BE2C (cell line): Measurements from ENCODE around the gene ZNF276.

ENCODE experiments used
- DNase-seq: peaks from one replicate; pipeline ENCODE4 v3.0.0-alpha.2; 2020
- H3K27me3 ChIP-seq: fragments of 250-450 bp; sonication (Bioruptor Pico); 2 replicates; pipeline ENCODE4 v1.5.1; 2020; ENCODE audit warnings: mild to moderate bottlenecking
- H3K36me3 ChIP-seq: fragments of 250-450 bp; sonication (Bioruptor Pico); 2 replicates; pipeline ENCODE4 v1.5.1; 2020; ENCODE audit warnings: mild to moderate bottlenecking
- H3K4me1 ChIP-seq: fragments of 250-450 bp; sonication (Bioruptor Pico); 2 replicates; pipeline ENCODE4 v1.5.1; 2020
- H3K4me3 ChIP-seq: 2 replicates; pipeline ENCODE4 v1.5.1; 2011; ENCODE audit warnings: low read depth, low read length
- H3K9me3 ChIP-seq: fragments of 250-450 bp; sonication (Bioruptor Pico); 2 replicates; pipeline ENCODE4 v1.5.1; 2020
- TF ChIP-seq, protein P1 (sequence below): IDR thresholded peaks from 2 replicates; pipeline ENCODE4 v1.5.1; 2012; ENCODE audit warnings: mild to moderate bottlenecking, low read depth, low read length

The ZNF276 gene

DNA sequence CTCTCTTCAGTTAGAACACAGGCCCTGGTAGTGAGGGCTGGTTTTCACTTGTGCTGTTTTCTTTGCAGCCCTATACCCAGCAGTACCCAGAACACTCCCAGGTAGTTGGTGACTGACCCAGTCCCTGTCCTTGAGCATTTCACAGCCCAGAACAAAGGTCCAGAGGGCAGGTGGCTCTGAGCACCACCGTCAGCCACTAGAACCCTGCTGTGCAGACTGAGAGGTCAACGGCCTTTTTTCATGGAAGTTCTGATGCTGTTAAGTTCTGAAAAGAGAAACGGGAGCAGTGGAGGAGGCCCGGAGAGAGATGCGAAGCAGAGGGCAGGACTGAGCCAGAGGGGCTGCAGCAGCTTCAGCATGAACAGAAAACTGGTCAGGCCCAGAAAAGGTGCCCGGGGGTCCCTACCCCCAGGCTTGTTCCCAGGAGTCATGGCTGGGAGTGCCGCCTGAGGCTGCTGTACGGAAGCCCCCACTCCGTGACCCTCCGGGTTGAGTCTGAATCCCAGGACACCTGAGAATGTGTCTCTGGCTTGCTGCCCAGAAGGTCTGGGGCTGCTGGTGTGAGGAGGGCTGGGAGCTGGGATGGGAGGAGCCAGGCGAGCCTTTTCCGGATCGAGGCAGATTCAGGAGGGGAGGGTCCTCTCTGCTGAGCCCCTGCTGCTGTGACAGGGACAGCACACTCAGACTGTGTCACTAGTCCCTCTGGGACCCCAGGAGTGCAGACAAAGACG, 8.7 kb downstream of the ZNF276 start:
- TF ChIP-seq, protein P1, sequence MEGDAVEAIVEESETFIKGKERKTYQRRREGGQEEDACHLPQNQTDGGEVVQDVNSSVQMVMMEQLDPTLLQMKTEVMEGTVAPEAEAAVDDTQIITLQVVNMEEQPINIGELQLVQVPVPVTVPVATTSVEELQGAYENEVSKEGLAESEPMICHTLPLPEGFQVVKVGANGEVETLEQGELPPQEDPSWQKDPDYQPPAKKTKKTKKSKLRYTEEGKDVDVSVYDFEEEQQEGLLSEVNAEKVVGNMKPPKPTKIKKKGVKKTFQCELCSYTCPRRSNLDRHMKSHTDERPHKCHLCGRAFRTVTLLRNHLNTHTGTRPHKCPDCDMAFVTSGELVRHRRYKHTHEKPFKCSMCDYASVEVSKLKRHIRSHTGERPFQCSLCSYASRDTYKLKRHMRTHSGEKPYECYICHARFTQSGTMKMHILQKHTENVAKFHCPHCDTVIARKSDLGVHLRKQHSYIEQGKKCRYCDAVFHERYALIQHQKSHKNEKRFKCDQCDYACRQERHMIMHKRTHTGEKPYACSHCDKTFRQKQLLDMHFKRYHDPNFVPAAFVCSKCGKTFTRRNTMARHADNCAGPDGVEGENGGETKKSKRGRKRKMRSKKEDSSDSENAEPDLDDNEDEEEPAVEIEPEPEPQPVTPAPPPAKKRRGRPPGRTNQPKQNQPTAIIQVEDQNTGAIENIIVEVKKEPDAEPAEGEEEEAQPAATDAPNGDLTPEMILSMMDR: no peak
- DNase-seq: peak; percentile 90
- H3K36me3 ChIP-seq: peaks cover 69% of the 10 kb centered on the region
- no peaks in the 10 kb centered on the region for H3K9me3 ChIP-seq
- H3K4me1 ChIP-seq: peaks cover 12% of the 10 kb centered on the region
- H3K27me3 ChIP-seq: no peaks in the 10 kb centered on the region
- H3K4me3 ChIP-seq: no peak overlapping the region

DNA sequence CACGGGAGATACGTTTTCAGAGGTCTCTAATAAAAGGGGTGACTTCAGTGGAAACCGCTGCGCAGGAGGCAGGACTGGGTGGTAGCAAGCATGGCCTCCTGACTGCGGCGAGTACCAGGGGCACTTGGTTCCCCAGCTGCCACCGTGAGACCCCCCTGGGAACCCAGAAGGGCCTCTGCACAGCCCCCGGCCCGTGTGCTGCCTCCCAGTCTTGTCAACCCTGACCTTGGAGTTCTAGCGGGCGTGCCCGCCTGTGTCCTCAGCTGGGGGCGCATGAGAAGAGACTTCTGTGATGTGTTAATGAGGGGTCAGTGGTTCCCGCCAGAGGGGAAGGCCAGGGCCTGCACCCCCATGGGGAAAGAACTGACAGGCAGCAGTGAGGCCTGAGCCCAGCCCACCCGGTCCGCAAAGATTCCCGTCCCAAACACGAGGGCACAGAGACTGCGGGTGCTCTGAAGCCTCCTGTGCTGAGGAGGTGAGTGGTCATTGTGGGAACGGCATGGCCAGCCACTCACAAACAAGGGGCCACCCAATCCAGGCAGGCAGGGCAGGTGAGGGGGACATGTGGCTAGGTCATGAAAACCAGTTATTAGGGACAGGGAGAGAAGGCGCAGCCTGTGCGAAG, 9.4 kb downstream of the ZNF276 start:
- H3K4me3 ChIP-seq: no peak overlapping the region
- peaks cover 12% of the 10 kb centered on the region for H3K4me1 ChIP-seq
- H3K9me3 ChIP-seq: no peaks in the 10 kb centered on the region
- TF ChIP-seq, protein P1: no peak
- no peaks in the 10 kb centered on the region for H3K27me3 ChIP-seq
- DNase-seq: no peak
- peaks cover 76% of the 10 kb centered on the region for H3K36me3 ChIP-seq

DNA sequence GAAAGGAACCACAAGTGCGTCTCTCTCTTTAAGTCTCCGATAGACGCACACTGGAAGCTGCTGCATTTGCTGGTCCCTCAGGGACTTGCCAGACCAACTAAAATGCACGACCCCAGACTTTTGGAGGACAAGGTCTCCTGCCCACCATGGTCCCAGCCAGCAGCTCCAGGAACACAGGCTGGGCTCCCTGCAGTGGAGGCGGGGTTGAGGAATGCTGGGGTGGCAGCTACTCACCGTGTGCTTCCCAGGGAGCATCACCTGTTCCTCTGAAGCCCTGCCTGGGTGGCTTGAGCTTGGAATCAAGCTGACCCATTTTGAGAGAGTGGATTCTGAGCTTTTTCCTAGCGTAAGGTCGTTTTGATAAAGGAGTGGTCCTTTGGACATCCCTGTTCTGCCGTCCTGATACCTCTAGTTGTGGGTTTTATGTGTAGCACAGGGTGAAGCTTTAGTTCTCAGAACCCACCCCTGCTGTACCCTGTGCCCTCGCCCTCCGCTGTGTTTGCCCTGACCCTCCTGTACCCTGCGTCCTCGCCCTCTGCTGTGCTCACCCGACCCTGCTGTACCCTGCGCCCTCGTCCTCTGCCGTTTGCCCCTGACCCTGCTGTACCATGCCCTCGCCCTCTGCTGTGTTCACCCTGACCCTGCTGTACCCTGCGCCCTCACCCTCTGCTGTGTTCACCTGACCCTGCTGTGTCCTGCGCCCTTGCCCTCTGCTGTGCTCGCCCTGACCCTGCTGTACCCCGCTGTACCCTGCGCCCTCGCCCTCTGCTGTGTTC, 11.0 kb downstream of the ZNF276 start:
- no peaks in the 10 kb centered on the region for H3K9me3 ChIP-seq
- peaks cover 85% of the 10 kb centered on the region for H3K36me3 ChIP-seq
- H3K27me3 ChIP-seq: no peaks in the 10 kb centered on the region
- no peak for DNase-seq
- no peak overlapping the region for H3K4me3 ChIP-seq
- TF ChIP-seq, protein P1: no peak
- H3K4me1 ChIP-seq: peaks cover 12% of the 10 kb centered on the region

DNA sequence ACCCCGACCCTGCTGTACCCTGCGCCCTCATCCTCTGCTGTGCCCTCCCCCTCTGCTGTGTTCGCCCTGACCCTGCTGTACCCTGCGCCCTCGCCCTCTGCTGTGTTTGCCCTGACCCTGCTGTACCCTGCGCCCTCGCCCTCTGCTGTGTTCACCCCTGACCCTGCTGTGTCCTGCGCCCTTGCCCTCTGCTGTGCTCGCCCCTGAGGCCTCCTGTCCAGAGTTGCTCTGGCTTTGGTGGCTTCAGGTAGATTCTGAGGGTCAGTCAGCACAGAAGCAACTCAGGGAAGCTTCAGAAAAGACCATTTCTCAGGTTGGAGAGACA, 11.5 kb downstream of the ZNF276 start:
- TF ChIP-seq, protein P1: no peak
- H3K9me3 ChIP-seq: no peaks in the 10 kb centered on the region
- H3K4me1 ChIP-seq: peaks cover 12% of the 10 kb centered on the region
- no peak for DNase-seq
- H3K4me3 ChIP-seq: no peak overlapping the region
- no peaks in the 10 kb centered on the region for H3K27me3 ChIP-seq
- peaks cover 85% of the 10 kb centered on the region for H3K36me3 ChIP-seq

DNA sequence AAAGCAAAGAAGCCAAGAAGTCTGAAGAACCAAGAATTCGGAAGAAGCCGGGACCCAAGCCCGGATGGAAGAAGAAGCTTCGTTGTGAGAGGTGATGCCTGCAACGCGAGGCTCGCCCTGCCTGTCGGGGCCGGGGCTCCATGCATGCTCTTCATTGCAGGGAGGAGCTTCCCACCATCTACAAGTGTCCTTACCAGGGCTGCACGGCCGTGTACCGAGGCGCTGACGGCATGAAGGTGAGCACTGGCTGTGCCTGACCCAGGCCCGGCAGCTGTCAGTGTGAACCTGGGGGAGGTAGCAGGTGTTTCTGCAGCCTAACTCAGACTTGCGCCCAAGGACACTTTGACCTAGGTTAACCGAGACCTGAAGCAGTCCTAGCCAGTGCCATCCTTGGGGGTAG, 12.0 kb downstream of the ZNF276 start:
- no peaks in the 10 kb centered on the region for H3K9me3 ChIP-seq
- H3K27me3 ChIP-seq: no peaks in the 10 kb centered on the region
- H3K4me1 ChIP-seq: peaks cover 12% of the 10 kb centered on the region
- H3K36me3 ChIP-seq: peaks cover 88% of the 10 kb centered on the region
- no peak for DNase-seq
- no peak overlapping the region for H3K4me3 ChIP-seq
- TF ChIP-seq, protein P1: no peak
